Left lung (tissue), 10 donors: ENCODE results near the gene FSTL1. TPM values are rescaled to one million over a fixed set of nuclear protein-coding genes. Genes with fewer than 3 reads are reported as not detected.

Experiments used
- ATAC-seq: fragments of 200-7000 bp; cut with Tn5 transposase; one replicate; pipeline ENCODE4 v1.9.1; 2020; ENCODE audit warnings: moderate library complexity
- DNase-seq, 4 donors: peaks; one replicate each; pipeline ENCODE4 v3.0.0-alpha.2; 2013 to 2020
- H3K27ac ChIP-seq, 2 donors: fragments of 200-600 bp; sonication (generic) in 1 of 2; one replicate each; pipeline versions ENCODE4 v1.5.0 to v1.8.0; 2020 to 2021
- H3K27me3 ChIP-seq, 2 donors: fragments of 200-600 bp; sonication (generic) in 1 of 2; one replicate each; pipeline versions ENCODE4 v1.5.0 to v1.8.0; 2020 to 2021
- H3K36me3 ChIP-seq, 2 donors: fragments of 200-600 bp; sonication (generic) in 1 of 2; one replicate each; pipeline versions ENCODE4 v1.5.0 to v1.8.0; 2020 to 2021
- H3K4me1 ChIP-seq, 2 donors: fragments of 200-600 bp; one replicate each; pipeline ENCODE4 v1.8.0; 2021
- H3K4me3 ChIP-seq, 2 donors: fragments of 200-600 bp; sonication (generic) in 1 of 2; one replicate each; pipeline versions ENCODE4 v1.5.0 to v1.8.0; 2020 to 2021; ENCODE audit warnings: mild to moderate bottlenecking in 1 of 2
- H3K9me3 ChIP-seq, 2 donors: fragments of 200-600 bp; sonication (generic) in 1 of 2; one replicate each; pipeline versions ENCODE4 v1.5.0 to v1.8.0; 2020 to 2021
- intact Hi-C, 2 donors: fragments of 100-400 bp; cut with DNase I; formaldehyde crosslinking; loops; one replicate each; pipeline versions ENCODE4 v1.11.2 to v1.14.2; 2022
- polyA plus RNA-seq, 6 donors: library from polyadenylated mRNA; unstranded; fragments of 120-200 nt; gene quantifications; one replicate each; pipeline ENCODE4 v1.2.1, GENCODE V29; 2013; ENCODE audit not compliant: insufficient read length in 6 of 6
- total RNA-seq, 2 donors: library from RNA; stranded (reverse); fragmentation: NEBNext Ultra II Directional; extraction: Animal tissue kit (Norgen Biotek cat#: 25700); gene quantifications; one replicate each; pipeline ENCODE4 v1.2.1, GENCODE V29; 2021
- TF ChIP-seq, protein P1 (sequence below), 2 donors: fragments of 200-600 bp; sonication (generic) in 1 of 2; IDR thresholded peaks; one replicate each; pipeline versions ENCODE4 v1.5.0 to v1.8.0; 2021; ENCODE audit warnings: antibody characterized with exemption in 2 of 2
- donor health status: DM: no; HTN: yes; CAD: no.
- donor health status: DM: no; HTN: no; CAD: no.

Gene FSTL1
- total and polyA plus RNA-seq, 8 donors, result 265 to 564 (median 527) TPM

DNA sequence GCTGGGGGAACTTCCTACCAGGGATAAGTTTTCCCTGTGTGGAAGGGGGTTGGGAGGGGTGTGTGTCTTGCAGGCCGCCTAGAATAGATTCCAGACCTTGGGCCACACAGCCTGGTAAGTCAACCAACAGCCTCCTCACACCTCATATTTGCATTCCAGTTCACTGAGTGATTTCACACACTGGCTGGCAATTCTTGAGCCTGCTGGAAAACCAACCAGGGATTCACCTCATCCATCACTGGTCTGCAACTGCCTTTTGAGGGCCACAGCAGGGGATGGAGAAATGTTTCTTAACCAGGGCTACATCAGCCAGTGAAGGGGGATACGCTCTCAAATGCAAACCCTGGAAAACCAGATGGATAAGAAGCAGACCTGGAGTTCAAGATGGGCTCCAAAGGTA, 2.0 kb downstream of the FSTL1 start:
- TF ChIP-seq, protein P1, sequence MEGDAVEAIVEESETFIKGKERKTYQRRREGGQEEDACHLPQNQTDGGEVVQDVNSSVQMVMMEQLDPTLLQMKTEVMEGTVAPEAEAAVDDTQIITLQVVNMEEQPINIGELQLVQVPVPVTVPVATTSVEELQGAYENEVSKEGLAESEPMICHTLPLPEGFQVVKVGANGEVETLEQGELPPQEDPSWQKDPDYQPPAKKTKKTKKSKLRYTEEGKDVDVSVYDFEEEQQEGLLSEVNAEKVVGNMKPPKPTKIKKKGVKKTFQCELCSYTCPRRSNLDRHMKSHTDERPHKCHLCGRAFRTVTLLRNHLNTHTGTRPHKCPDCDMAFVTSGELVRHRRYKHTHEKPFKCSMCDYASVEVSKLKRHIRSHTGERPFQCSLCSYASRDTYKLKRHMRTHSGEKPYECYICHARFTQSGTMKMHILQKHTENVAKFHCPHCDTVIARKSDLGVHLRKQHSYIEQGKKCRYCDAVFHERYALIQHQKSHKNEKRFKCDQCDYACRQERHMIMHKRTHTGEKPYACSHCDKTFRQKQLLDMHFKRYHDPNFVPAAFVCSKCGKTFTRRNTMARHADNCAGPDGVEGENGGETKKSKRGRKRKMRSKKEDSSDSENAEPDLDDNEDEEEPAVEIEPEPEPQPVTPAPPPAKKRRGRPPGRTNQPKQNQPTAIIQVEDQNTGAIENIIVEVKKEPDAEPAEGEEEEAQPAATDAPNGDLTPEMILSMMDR (IDR thresholded peaks at IDR 0.05), result no peak
- peak; percentile 28 for ATAC-seq
- no peak for DNase-seq
- H3K9me3 ChIP-seq, result no peaks in the 10 kb centered on the region
- peaks cover 0 to 58% of the 10 kb centered on the region in 2 donors for H3K27me3 ChIP-seq
- H3K4me3 ChIP-seq, result peak overlapping the region in 1 of 2 donors; percentile 7
- intact Hi-C loops, result no loop called here
- H3K36me3 ChIP-seq, result no peaks in the 10 kb centered on the region
- H3K27ac ChIP-seq, result peak overlapping the region; percentile 5 to 89
- H3K4me1 ChIP-seq, result peaks cover 9 to 30% of the 10 kb centered on the region in 2 donors

DNA sequence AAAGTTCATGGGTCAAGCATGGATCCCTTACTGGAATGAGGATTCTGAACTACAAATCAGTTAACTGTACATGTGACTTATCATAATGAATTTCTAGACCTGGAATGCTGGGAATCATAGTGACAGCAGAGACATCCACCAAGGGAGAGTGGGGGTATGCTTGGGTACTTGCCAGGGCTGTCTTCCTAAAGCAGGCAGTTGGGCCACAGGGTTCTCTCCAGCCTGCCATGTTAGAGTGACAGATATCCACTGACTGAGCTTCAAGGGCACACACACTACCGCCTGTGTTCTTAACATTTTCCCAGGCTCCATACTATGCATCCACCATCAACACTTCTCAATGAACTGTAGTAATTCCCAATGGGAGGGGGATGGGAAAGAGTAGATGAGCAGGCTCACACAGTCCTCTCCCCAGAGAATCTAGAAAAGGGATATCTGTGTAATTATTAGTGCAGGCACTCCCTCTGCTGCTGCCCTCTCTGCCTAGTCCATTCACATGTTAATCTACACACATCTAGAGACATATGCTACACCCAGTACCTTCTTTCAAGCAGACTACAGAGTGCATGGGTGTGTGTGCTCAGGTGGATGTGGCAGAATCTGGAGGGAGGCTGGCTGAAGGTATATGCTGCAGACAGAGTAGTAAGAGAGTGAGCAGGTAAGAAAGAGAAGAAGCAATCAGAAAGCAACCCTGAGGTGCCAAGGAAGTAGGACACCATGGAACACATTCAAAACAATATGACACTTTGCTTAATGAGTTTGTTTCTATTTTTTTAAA, 3.7 kb downstream of the FSTL1 start:
- Histone ChIP-seq H3K36me3 (no peaks in the 10 kb centered on the region), H3K4me3 (no peak overlapping the region), H3K9me3 (no peaks in the 10 kb centered on the region), H3K4me1 (peaks cover 9 to 30% of the 10 kb centered on the region in 2 donors), H3K27me3 (peaks cover 0 to 48% of the 10 kb centered on the region in 2 donors), H3K27ac (no peak overlapping the region)
- intact Hi-C loops, result no loop called here
- ATAC-seq (no peak), DNase-seq (no peak)
- TF ChIP-seq, protein P1 (IDR thresholded peaks at IDR 0.05), result no peak

DNA sequence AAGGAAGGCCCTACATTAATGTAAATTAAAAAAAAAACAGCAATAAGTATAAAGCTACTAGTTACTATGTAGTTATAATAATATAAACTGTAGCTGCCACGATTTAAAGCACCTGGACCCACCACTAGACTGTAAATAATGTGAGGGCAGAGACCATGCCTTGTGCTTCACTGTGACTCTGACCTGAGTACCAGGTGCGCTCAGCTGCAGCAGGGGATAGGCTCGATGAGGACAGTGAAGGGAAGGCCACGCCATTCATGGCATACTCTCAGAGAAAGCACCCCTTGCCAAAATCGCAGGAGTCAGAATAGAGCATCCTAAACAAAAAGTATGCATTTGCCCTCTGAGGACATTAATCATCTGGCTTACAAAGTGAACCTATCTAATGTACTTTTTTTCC, 5.1 kb downstream of the FSTL1 start:
- H3K27me3 ChIP-seq, result peaks cover 0 to 34% of the 10 kb centered on the region in 2 donors
- ATAC-seq (no peak), DNase-seq (no peak)
- peaks cover 9 to 23% of the 10 kb centered on the region in 2 donors for H3K4me1 ChIP-seq
- H3K9me3 ChIP-seq, result no peaks in the 10 kb centered on the region
- H3K27ac ChIP-seq, result no peak overlapping the region
- intact Hi-C loops, result no loop called here
- H3K4me3 ChIP-seq, result no peak overlapping the region
- H3K36me3 ChIP-seq, result no peaks in the 10 kb centered on the region
- TF ChIP-seq, protein P1 (IDR thresholded peaks at IDR 0.05), result no peak

DNA sequence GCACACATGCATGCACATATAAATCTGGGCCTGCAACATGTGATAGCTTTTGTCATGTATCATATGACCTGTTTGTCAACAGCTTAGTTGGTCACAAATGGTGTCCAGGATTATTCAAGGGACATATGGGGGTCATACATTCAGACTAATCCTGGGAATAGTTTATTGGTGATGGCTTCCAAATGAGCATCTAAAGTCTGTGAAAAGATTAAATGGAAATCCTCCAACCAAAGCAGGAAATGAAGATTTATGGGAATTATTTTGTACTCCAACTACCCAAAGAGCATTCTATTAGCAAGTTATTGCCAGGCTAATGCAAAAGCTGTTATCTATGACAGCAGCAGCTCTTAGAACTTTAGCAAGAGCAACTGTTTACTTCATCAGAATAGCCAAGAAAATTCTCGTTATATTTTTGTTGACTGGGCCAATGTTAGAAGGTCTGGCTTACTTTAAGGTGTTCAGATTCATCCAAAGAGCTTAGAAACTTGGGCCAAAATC, 7.1 kb downstream of the FSTL1 start:
- no peaks in the 10 kb centered on the region for H3K36me3 ChIP-seq
- no peak overlapping the region for H3K27ac ChIP-seq
- no peaks in the 10 kb centered on the region for H3K9me3 ChIP-seq
- peaks cover 6 to 23% of the 10 kb centered on the region in 2 donors for H3K4me1 ChIP-seq
- H3K4me3 ChIP-seq, result no peak overlapping the region
- DNase-seq (no peak), ATAC-seq (no peak)
- H3K27me3 ChIP-seq, result peaks cover 0 to 14% of the 10 kb centered on the region in 2 donors
- intact Hi-C loops, result no loop called here
- TF ChIP-seq, protein P1 (IDR thresholded peaks at IDR 0.05), result no peak

DNA sequence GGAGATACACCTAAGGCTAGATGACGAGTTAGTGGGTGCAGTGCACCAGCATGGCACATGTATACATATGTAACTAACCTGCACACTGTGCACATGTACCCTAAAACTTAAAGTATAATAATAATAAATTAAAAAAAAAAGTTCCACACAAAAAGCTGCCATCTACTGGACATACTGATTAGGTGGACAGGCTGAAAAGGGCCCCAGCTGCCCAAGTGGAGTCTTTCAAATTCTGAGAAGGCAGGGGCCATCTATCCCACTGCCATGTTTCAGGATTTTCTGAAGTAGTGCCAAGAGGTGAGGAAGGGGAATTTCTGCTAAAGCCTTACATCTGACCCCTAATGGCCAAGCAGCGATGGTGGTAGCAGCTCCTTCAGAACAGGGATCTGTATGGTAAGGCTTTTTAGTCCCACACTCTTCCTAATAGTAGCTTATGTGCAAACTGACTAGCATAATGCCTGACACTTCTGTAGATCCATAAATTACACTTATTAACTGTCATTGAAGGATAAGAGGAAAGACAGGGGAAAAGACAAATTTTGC, 7.7 kb downstream of the FSTL1 start:
- DNase-seq (no peak), ATAC-seq (no peak)
- Histone ChIP-seq H3K4me1 (peaks cover 9 to 21% of the 10 kb centered on the region in 2 donors), H3K27me3 (peaks cover 0 to 8% of the 10 kb centered on the region in 2 donors), H3K4me3 (no peak overlapping the region), H3K27ac (no peak overlapping the region), H3K9me3 (no peaks in the 10 kb centered on the region), H3K36me3 (no peaks in the 10 kb centered on the region)
- TF ChIP-seq, protein P1 (IDR thresholded peaks at IDR 0.05), result peak in 1 of 2 donors; percentile 10
- intact Hi-C loops, result no loop called here
